Muscle layer of duodenum (tissue), 2 donors: ENCODE data around the gene GTF2F1.

ENCODE experiments used
- H3K27ac ChIP-seq: one replicate; pipeline ENCODE4 v1.7.0; 2013; ENCODE audit warnings: mild to moderate bottlenecking, low read length
- H3K27me3 ChIP-seq: one replicate; pipeline ENCODE4 v1.7.0; 2013; ENCODE audit warnings: low read depth, mild to moderate bottlenecking, control low read depth, low read length
- H3K36me3 ChIP-seq, 2 donors: one replicate each; pipeline ENCODE4 v1.7.0; 2013; ENCODE audit warnings: low read length in 2 of 2, control low read depth in 1 of 2, mild to moderate bottlenecking in 1 of 2; ENCODE audit not compliant: insufficient read depth in 2 of 2, control insufficient read depth in 1 of 2
- H3K4me1 ChIP-seq, 2 donors: one replicate each; pipeline ENCODE4 v1.7.0; 2013; ENCODE audit warnings: low read length in 2 of 2, mild to moderate bottlenecking in 2 of 2, control low read depth in 1 of 2, moderate library complexity in 1 of 2; ENCODE audit not compliant: insufficient read depth in 2 of 2, control insufficient read depth in 1 of 2
- H3K4me3 ChIP-seq, 2 donors: one replicate each; pipeline ENCODE4 v1.7.0; 2013; ENCODE audit warnings: low read length in 2 of 2, low read depth in 1 of 2, mild to moderate bottlenecking in 1 of 2
- H3K9me3 ChIP-seq, 2 donors: one replicate each; pipeline ENCODE4 v1.7.0; 2013; ENCODE audit warnings: low read length in 2 of 2, control low read depth in 1 of 2, mild to moderate bottlenecking in 1 of 2; ENCODE audit not compliant: control insufficient read depth in 1 of 2
- donor health status: healthy.

The GTF2F1 gene

DNA sequence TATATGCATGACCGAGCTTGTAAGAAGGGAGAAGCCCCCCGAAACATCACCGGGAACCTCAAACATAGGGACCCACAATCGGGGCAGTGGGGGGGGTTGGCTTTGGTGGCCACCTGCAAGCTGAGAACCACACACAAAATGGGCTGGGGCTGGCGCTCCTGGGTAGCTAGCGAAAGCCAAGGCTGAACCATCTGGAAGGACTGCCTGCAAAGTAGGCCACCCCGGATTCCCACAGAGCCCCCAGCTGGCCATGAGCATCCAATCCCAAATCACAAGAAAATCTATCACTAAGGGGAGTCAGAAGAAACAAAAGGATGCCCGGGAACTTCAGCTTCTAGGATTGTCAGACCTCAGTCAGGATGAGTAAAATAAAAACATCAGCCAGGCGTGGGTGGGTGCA is 14.5 kb downstream of the GTF2F1 start:
- Histone ChIP-seq H3K27ac (no peak overlapping the region), H3K36me3 (peaks cover 22 to 50% of the 10 kb centered on the region in 2 donors), H3K4me1 (peaks cover 0 to 18% of the 10 kb centered on the region in 2 donors), H3K27me3 (no peaks in the 10 kb centered on the region), H3K9me3 (peaks cover 0 to 8% of the 10 kb centered on the region in 2 donors), H3K4me3 (no peak overlapping the region)

- no peak overlapping the region for H3K4me3 ChIP-seq
- no peak overlapping the region for H3K27ac ChIP-seq
- peaks cover 0 to 19% of the 10 kb centered on the region in 2 donors for H3K4me1 ChIP-seq
- H3K36me3 ChIP-seq, result peaks cover 20 to 46% of the 10 kb centered on the region in 2 donors
- no peaks in the 10 kb centered on the region for H3K27me3 ChIP-seq
- peaks cover 0 to 8% of the 10 kb centered on the region in 2 donors for H3K9me3 ChIP-seq
Observed at GRCh38 chr19:6378041-6378440, 14.9 kb downstream of the GTF2F1 start.

- no peak overlapping the region for H3K27ac ChIP-seq
- peaks cover 0 to 8% of the 10 kb centered on the region in 2 donors for H3K9me3 ChIP-seq
- no peak overlapping the region for H3K4me3 ChIP-seq
- H3K4me1 ChIP-seq, result peaks cover 0 to 19% of the 10 kb centered on the region in 2 donors
- H3K27me3 ChIP-seq, result no peaks in the 10 kb centered on the region
- peaks cover 14 to 37% of the 10 kb centered on the region in 2 donors for H3K36me3 ChIP-seq
Observed at GRCh38 chr19:6376512-6377190, 16.3 kb downstream of the GTF2F1 start.

DNA sequence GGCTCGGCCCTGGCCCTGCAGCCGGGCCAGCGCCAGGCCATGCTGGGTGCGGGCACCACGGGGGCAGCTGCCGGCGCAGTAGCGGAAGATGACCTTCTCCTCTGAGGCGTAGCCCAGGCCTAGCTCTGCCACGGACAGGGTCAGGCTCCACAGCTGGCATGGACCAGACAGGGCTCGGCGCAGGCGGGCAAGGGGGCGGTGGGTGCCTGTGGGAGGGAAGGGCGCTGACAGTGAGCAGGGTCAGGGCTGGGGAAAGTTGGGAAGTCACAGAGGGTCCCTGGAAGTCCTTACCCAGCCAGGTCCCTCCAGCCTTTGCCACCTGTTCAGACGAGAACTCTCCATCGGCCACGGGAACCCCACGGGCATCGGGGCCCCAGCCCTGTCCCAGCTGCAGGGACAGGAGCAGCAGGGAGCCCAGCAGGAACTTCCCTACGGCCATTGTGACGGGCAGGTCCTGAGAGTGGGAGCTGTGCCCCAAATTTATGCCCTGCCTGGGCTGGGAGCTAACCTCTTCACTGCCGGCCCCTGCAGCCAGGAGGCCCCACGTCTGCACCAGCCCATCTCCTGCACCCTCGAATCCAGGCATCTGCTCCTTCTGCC is 17.5 kb downstream of the GTF2F1 start, which contains the start of gene PSPN:
TSS of gene PSPN (minus strand) at position 523 of the 600 bp plus-strand sequence. CDS start at position 439, 84 bp downstream.
- no peak within 1 kb of the TSS for H3K27ac ChIP-seq
- peaks cover 0 to 8% of the 10 kb centered on the region in 2 donors for H3K9me3 ChIP-seq
- H3K4me1 ChIP-seq, result peaks cover 0 to 19% of the 10 kb centered on the region in 2 donors
- H3K4me3 ChIP-seq, result no peak within 1 kb of the TSS
- peaks cover 11 to 25% of the 10 kb centered on the region in 2 donors for H3K36me3 ChIP-seq
- no peaks in the 10 kb centered on the region for H3K27me3 ChIP-seq

DNA sequence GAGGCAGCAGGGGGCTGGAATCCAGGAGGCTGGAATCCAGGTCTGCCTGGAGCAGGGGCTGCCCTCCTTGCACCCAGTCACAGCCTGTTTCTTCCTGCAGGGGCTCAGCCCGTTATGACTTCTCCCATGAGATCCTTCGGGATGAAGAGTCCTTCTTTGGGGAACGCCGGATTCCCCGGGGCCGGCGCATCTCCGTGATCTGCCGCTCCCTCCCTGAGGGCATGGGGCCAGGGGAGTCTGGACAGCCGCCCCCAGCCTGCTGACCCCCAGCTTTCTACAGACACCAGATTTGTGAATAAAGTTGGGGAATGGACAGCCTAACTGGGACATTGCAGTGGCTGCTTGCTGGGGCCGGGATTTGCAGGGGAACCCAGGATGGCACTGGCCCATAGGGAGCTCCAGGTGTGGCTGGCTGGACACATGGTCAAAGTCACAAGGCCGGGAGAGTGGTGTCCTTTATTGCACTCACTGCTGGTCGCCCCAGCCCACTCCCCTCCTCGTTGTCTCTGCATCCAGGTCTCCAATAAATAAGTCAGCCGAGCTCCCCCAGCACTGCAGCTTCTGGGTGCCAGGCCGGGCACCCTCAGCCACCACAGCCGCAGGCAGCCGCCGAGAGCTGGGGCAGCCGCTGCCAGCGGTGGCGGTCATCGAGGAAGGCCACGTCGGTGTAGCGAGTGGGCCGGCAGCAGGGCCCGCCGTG is 18.1 kb downstream of the GTF2F1 start:
- H3K27ac ChIP-seq, result no peak overlapping the region
- H3K27me3 ChIP-seq, result no peaks in the 10 kb centered on the region
- no peak overlapping the region for H3K4me3 ChIP-seq
- peaks cover 0 to 3% of the 10 kb centered on the region in 2 donors for H3K9me3 ChIP-seq
- peaks cover 5 to 19% of the 10 kb centered on the region in 2 donors for H3K36me3 ChIP-seq
- peaks cover 0 to 19% of the 10 kb centered on the region in 2 donors for H3K4me1 ChIP-seq

DNA sequence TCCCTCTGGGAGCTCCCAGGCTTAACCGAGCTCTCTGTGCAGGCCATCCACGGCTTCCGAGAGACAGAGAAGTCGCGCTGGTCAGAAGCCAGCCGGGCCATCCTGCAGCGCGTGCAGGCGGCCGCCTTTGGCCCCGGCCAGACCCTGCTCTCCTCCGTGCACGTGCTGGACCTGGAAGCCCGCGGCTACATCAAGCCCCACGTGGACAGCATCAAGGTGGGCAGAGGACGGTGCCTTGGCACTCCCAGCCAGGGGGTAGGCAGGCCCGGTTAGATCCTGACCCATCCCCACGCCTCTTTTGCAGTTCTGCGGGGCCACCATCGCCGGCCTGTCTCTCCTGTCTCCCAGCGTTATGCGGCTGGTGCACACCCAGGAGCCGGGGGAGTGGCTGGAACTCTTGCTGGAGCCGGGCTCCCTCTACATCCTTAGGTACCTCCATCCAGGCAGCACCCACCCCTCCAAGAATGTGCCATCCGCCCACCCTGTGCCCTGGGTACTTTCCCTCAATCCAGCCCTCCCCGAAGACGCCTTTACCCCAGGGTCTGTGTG is 18.7 kb downstream of the GTF2F1 start:
- Histone ChIP-seq H3K9me3 (no peaks in the 10 kb centered on the region), H3K36me3 (peaks cover 0 to 14% of the 10 kb centered on the region in 2 donors), H3K27ac (no peak overlapping the region), H3K27me3 (no peaks in the 10 kb centered on the region), H3K4me3 (peak overlapping the region; percentile 37 to 87), H3K4me1 (peaks cover 0 to 19% of the 10 kb centered on the region in 2 donors)

DNA sequence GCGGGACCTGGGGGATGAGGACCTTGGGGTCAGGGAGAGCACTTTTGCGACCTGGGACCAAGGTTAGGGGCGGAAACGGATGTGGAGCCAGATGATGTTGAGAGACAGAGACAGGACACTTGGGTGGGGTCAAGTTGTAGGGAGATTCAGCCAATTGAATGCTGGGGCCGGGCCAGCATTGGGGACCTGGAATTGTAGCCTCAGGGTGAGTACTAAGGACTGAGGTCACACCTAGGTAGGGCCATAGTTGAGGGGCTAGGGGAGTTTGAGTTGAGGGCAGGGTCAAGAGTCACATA is 19.2 kb downstream of the GTF2F1 start:
- H3K4me3 ChIP-seq, result peak overlapping the region; percentile 37 to 87
- no peaks in the 10 kb centered on the region for H3K27me3 ChIP-seq
- peaks cover 0 to 19% of the 10 kb centered on the region in 2 donors for H3K4me1 ChIP-seq
- H3K9me3 ChIP-seq, result no peaks in the 10 kb centered on the region
- H3K27ac ChIP-seq, result no peak overlapping the region
- peaks cover 0 to 15% of the 10 kb centered on the region in 2 donors for H3K36me3 ChIP-seq

- Histone ChIP-seq H3K9me3 (no peaks in the 10 kb centered on the region), H3K36me3 (peaks cover 2 to 20% of the 10 kb centered on the region in 2 donors), H3K27ac (peak overlapping the region; percentile 95), H3K4me3 (peak overlapping the region; percentile 83 to 87), H3K4me1 (peaks cover 0 to 16% of the 10 kb centered on the region in 2 donors), H3K27me3 (no peaks in the 10 kb centered on the region)
Observed at GRCh38 chr19:6373096-6373812, 19.7 kb downstream of the GTF2F1 start.

DNA sequence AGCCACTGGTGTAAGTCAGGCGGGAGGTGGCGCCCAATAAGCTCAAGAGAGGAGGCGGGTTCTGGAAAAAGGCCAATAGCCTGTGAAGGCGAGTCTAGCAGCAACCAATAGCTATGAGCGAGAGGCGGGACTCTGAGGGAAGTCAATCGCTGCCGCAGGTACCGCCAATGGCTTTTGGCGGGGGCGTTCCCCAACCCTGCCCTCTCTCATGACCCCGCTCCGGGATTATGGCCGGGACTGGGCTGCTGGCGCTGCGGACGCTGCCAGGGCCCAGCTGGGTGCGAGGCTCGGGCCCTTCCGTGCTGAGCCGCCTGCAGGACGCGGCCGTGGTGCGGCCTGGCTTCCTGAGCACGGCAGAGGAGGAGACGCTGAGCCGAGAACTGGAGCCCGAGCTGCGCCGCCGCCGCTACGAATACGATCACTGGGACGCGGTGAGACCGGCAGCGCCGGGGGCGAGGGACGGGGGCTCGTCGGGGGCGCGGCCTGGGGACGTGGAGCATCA is 20.3 kb downstream of the GTF2F1 start, which contains the start of gene ALKBH7:
TSS of gene ALKBH7 (plus strand) at position 201 of the 502 bp plus-strand sequence. CDS start at position 228, 27 bp downstream.
- Histone ChIP-seq H3K27me3 (no peaks in the 10 kb centered on the region), H3K4me3 (peak within 1 kb of the TSS; percentile 83 to 87), H3K36me3 (peaks cover 8 to 26% of the 10 kb centered on the region in 2 donors), H3K4me1 (peaks cover 0 to 10% of the 10 kb centered on the region in 2 donors), H3K9me3 (no peaks in the 10 kb centered on the region), H3K27ac (peak within 1 kb of the TSS; percentile 95)

- peaks cover 20 to 44% of the 10 kb centered on the region in 2 donors for H3K36me3 ChIP-seq
- H3K27ac ChIP-seq, result no peak overlapping the region
- H3K4me1 ChIP-seq, result peaks cover 7 to 16% of the 10 kb centered on the region in 2 donors
- no peaks in the 10 kb centered on the region for H3K9me3 ChIP-seq
- H3K4me3 ChIP-seq, result no peak overlapping the region
- H3K27me3 ChIP-seq, result no peaks in the 10 kb centered on the region
Observed at GRCh38 chr19:6364353-6364752, 28.6 kb downstream of the GTF2F1 start.
